AG09309 (cell line): ENCODE measurements around the gene SAMD9.
"Not testable (repeated sequence)": the region's sequence is repeated elsewhere in the genome, so short reads cannot be mapped to it uniquely, and the experiment has no call there.

Experiments
- DNase-seq: peaks from one replicate; pipeline ENCODE4 v3.0.0-alpha.2; 2010; ENCODE audit warnings: low read depth
- H3K4me3 ChIP-seq: 2 replicates; pipeline ENCODE4 v1.5.1; 2011; ENCODE audit warnings: mild to moderate bottlenecking, low read depth, low read length, moderate library complexity; ENCODE audit not compliant: control insufficient read depth
- TF ChIP-seq, protein P1 (sequence below): IDR thresholded peaks from 2 replicates; pipeline ENCODE4 v1.5.1; 2011; ENCODE audit warnings: mild to moderate bottlenecking, low read depth, low read length, inconsistent platforms; ENCODE audit not compliant: insufficient read depth, control insufficient read depth; ENCODE audit errors: missing control alignments

SAMD9 gene

DNA sequence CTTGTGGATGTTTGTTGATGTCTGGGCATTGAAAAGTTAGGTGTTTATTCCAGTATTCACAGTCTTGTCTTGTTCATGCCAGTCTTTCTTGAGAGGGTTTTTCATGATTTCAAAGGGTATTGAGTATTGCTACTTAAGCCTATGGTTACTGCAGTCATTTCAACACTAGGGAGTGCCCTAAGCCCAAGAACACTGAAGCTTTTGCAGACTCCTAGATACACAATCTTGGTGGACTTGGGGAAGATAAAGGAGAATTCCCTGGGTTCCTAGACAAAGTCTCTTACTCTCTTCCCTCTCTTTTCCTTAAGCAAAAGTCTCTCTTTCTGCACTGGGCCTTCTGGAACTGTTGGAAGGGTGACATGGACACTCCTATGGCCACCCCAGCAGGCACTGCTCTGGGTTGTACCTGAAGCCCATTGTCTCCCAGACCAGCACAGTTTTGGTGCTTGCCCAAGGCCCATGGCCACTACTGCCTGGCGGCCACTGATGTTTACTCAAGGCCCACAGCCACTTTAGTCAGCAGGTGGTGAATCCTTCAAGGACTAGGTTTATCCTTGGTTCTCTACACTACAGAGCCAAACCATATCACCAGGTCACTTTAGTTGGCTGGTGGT lies 24.9 kb downstream of the SAMD9 start:
- DNase-seq = peak; percentile 29
- TF ChIP-seq, protein P1, sequence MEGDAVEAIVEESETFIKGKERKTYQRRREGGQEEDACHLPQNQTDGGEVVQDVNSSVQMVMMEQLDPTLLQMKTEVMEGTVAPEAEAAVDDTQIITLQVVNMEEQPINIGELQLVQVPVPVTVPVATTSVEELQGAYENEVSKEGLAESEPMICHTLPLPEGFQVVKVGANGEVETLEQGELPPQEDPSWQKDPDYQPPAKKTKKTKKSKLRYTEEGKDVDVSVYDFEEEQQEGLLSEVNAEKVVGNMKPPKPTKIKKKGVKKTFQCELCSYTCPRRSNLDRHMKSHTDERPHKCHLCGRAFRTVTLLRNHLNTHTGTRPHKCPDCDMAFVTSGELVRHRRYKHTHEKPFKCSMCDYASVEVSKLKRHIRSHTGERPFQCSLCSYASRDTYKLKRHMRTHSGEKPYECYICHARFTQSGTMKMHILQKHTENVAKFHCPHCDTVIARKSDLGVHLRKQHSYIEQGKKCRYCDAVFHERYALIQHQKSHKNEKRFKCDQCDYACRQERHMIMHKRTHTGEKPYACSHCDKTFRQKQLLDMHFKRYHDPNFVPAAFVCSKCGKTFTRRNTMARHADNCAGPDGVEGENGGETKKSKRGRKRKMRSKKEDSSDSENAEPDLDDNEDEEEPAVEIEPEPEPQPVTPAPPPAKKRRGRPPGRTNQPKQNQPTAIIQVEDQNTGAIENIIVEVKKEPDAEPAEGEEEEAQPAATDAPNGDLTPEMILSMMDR = peak; percentile 79

DNA sequence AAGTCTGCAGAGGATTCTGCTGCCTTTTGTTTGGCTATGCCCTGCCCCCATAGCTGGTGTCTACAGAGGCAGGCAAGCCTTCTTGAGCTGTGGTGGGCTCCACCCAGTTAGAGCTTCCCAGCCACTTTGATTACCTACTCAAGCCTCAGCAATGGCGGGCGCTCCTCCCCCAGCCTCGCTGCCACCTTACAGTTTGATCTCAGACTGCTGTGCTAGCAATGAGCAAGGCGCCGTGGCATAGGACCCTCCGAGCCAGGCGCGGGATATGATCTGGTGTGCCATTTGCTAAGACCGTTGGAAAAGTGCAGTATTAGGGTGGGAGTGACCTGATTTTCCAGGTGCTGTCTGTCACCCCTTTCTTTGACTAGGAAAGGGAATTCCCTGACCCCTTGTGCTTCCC lies 44.4 kb downstream of the SAMD9 start:
- not testable (repeated sequence) for H3K4me3 ChIP-seq, DNase-seq

More for the DNA sequence above, 24.9 kb downstream of the SAMD9 start:
- H3K4me3 ChIP-seq = no peak overlapping the region

DNA sequence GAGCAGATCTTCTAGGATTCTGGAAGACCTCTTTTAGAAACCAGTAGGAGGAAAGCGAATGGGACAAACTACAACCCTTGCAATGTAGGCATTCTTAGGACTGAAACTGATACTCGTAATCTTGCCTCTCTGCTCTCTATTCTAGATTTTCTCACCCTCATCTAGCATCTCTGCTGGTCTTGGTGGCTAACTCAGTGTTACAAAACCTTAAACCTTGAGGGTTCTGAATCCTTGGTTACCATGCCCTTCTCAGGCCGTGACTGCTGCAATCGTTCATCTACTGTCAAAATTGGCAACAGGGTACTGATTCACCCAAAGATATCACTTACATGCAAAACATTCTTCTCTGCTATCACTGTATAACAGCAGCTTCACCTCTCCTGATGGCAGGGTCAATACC lies 55.2 kb downstream of the SAMD9 start:
- H3K4me3 ChIP-seq = no peak overlapping the region
- TF ChIP-seq, protein P1 = no peak
- no peak for DNase-seq

DNA sequence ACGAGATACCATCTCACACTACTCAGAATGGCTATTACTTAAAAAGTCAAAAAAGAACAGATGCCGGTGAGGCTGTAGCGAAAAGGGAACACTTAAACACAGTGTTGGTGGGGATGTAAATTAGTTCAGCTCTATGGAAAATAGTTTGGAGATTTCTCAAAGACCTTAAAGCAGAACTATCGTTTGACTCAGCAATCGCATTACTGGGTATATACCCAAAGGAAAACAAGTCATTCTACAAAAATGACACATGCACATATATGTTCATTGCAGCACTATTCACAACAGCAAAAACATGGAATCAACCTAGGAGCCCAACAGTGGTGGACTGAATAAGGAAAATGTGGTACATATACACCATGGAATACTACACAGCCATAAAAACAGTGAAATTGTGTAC lies 56.9 kb downstream of the SAMD9 start:
- TF ChIP-seq, protein P1 = no peak
- no peak overlapping the region for H3K4me3 ChIP-seq
- no peak for DNase-seq

DNA sequence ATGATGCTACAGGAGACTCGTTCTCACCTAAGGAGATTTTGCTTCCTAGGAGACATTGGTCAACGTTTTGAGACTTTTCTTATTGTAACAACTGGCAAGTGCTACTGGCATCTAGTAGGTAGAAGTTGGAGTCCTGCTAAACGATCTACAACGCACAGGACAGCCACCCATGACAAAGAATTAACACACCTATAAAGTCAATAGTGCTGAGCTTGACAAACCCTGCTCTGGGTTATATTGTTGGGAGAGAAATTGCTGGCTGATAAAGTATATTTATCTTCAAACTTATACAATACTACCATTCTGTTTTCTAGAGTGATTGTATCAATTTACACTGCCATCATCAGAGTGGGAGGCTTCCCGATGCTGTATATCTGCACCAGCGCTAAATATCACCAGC lies 57.8 kb downstream of the SAMD9 start:
- TF ChIP-seq, protein P1 = no peak
- H3K4me3 ChIP-seq = no peak overlapping the region
- no peak for DNase-seq

DNA sequence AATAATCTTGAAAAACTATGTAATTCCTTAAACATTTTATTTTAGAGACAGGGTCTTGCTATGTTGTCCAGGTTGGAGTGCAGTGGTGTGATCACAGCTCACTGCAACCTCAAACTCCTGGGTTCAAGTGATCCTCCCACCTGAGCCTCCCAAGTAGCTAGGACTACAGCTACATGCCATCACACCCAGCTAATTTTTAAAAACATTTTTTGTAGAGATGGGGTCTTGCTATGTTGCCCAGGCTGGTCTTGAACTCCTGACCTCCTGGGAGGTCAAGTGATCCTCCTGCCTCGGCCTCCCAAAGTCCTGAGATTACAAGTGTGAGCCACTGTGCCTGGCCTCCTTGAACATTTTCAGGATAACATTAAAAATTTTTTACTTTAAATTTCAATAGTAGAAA lies 61.2 kb downstream of the SAMD9 start:
- H3K4me3 ChIP-seq, DNase-seq: not testable (repeated sequence)

DNA sequence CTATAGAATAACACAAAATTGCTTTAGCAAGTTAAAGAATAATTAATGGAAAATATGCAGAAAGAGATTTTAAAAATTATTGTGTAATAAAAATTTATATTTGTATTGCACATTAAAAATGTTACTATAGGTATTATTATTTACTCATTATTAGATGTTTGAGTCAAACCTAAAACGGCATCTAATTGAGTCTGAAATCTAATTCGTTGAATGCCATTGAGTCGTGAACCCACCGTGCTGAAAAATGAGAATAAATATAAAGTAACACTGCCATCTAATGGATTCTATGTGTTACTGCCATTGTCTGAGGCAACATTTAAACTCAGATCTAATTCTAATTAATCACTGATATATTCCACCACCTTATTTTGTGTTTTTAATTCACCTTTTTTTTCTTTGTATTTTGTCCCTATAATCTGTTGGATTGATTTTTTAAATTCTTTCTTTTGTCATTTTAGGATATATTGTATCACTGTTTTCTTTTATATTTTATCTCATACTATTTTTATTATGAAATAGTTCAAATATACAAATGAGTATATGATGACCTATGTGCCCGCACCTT lies 62.2 kb downstream of the SAMD9 start:
- no peak overlapping the region for H3K4me3 ChIP-seq
- DNase-seq = no peak
- TF ChIP-seq, protein P1 = peak; percentile 41

DNA sequence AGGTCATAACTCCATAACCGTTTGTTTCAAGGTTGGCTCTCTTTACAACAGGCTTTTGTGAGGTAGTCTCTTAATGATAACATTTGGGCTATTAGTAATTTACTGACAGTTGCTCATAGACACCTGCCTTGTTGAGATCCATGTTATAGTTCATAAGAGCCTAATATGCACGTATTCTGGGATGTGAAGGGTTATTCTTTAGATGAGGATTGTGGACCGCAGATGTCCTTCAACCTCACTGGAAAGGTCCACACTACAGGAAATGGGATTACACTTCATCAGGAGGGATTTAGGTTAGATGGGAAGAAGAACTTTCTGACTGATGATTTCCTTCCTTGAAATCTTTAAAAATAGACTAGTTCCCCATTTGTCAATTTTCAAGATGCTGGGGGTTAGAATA lies 62.8 kb downstream of the SAMD9 start:
- TF ChIP-seq, protein P1 = no peak
- no peak for DNase-seq
- no peak overlapping the region for H3K4me3 ChIP-seq
